SU-DHL-6 (cell line): ENCODE measurements around the gene RBM12.

Source experiments
- H2AFZ ChIP-seq: fragments of 200-600 bp; sonication (generic); 2 replicates; pipeline ENCODE4 v1.6.1; 2014; ENCODE audit warnings: low read depth, mild to moderate bottlenecking, moderate library complexity, mixed read lengths, antibody characterized with exemption, low read length; ENCODE audit not compliant: severe bottlenecking
- H3F3A ChIP-seq: fragments of 200-600 bp; shearing (Covaris generic); 2 replicates; pipeline ENCODE4 v1.6.0; 2016; ENCODE audit warnings: antibody characterized with exemption, mild to moderate bottlenecking; ENCODE audit not compliant: insufficient read depth
- H3K27ac ChIP-seq: fragments of 200-600 bp; sonication (generic); 2 replicates; pipeline ENCODE4 v1.5.1; 2016; ENCODE audit warnings: low read depth, mild to moderate bottlenecking, low read length, moderate library complexity, mixed read lengths
- H3K27me3 ChIP-seq: fragments of 200-600 bp; sonication (generic), shearing (Covaris generic); 2 replicates; pipeline ENCODE4 v1.6.0; 2014; ENCODE audit warnings: mild to moderate bottlenecking, low read length
- H3K36me3 ChIP-seq: fragments of 200-600 bp; sonication (generic); 2 replicates; pipeline ENCODE4 v1.6.1; 2014; ENCODE audit warnings: mild to moderate bottlenecking, low read length, mixed read lengths
- H3K4me2 ChIP-seq: fragments of 300-600, 200-600 bp; shearing (Covaris generic), sonication (generic); 2 replicates; pipeline ENCODE4 v1.6.0; 2014; ENCODE audit warnings: low read length, low read depth, mild to moderate bottlenecking; ENCODE audit not compliant: poor library complexity, severe bottlenecking
- H3K4me3 ChIP-seq: fragments of 200-600 bp; sonication (generic); 2 replicates; pipeline ENCODE4 v1.5.1; 2014; ENCODE audit warnings: antibody characterized with exemption, low read length, mild to moderate bottlenecking, mixed read lengths; ENCODE audit not compliant: insufficient read depth, poor library complexity, severe bottlenecking
- H3K79me2 ChIP-seq: fragments of 200-600 bp; sonication (generic); 2 replicates; pipeline ENCODE4 v1.6.1; 2014; ENCODE audit warnings: mild to moderate bottlenecking, low read length, moderate library complexity; ENCODE audit not compliant: insufficient read depth
- H3K9ac ChIP-seq: fragments of 200-600 bp; sonication (generic); 2 replicates; pipeline ENCODE4 v1.7.0; 2014; ENCODE audit warnings: mild to moderate bottlenecking, low read length
- H3K9me2 ChIP-seq: fragments of 200-600 bp; sonication (generic); replicated peaks from 2 replicates; pipeline ENCODE4 v1.6.1; 2014; ENCODE audit warnings: low read length; ENCODE audit not compliant: insufficient read depth
- H3K9me3 ChIP-seq: fragments of 200-600 bp; sonication (generic); 2 replicates; pipeline ENCODE4 v1.6.1; 2014; ENCODE audit warnings: low read length, mixed read lengths; ENCODE audit not compliant: insufficient read depth
- H4K20me1 ChIP-seq: fragments of 200-600 bp; sonication (generic); 2 replicates; pipeline ENCODE4 v1.6.1; 2014; ENCODE audit warnings: low read depth, mild to moderate bottlenecking, antibody characterized with exemption, low read length, moderate library complexity, mixed read lengths
- CTCF ChIP-seq: fragments of 200-600 bp; sonication (generic); IDR thresholded peaks from one replicate; pipeline ENCODE4 v1.5.1; 2017; ENCODE audit warnings: antibody characterized with exemption, mild to moderate bottlenecking, low read length, moderate library complexity; ENCODE audit not compliant: insufficient read depth, poor library complexity, severe bottlenecking
- EZH2phosphoT487 ChIP-seq: fragments of 200-600 bp; sonication (generic), shearing (Covaris generic); conservative IDR thresholded peaks from 2 replicates; pipeline ENCODE4 v1.6.1; 2018; ENCODE audit warnings: mild to moderate bottlenecking, antibody characterized with exemption, low read length, moderate library complexity, mixed read lengths

The RBM12 gene

GRCh38 chr20:35603695-35604448 lies 60.8 kb downstream of the RBM12 start:
- no peaks in the 10 kb centered on the region for H3F3A ChIP-seq
- H3K4me2 ChIP-seq: no peak overlapping the region
- H2AFZ ChIP-seq: no peak overlapping the region
- H3K27ac ChIP-seq: no peak overlapping the region
- TF ChIP-seq EZH2phosphoT487 (no peak), CTCF (no peak)
- H3K9ac ChIP-seq: no peak overlapping the region
- no peak overlapping the region for H3K4me3 ChIP-seq
- H3K27me3 ChIP-seq: no peaks in the 10 kb centered on the region
- H3K9me2 ChIP-seq: no peaks in the 10 kb centered on the region
- H4K20me1 ChIP-seq: no peaks in the 10 kb centered on the region
- H3K79me2 ChIP-seq: no peaks in the 10 kb centered on the region
- no peaks in the 10 kb centered on the region for H3K36me3 ChIP-seq
- no peaks in the 10 kb centered on the region for H3K9me3 ChIP-seq

- Histone ChIP-seq H3K4me2 (no peak overlapping the region), H3K9me3 (no peaks in the 10 kb centered on the region), H3K36me3 (no peaks in the 10 kb centered on the region), H3K27ac (no peak overlapping the region), H3K79me2 (no peaks in the 10 kb centered on the region), H2AFZ (no peak overlapping the region), H3K4me3 (no peak overlapping the region), H3F3A (no peaks in the 10 kb centered on the region), H3K9ac (no peak overlapping the region), H3K9me2 (no peaks in the 10 kb centered on the region), H3K27me3 (no peaks in the 10 kb centered on the region), H4K20me1 (no peaks in the 10 kb centered on the region)
- TF ChIP-seq EZH2phosphoT487: no peak
- TF ChIP-seq CTCF: no peak
Observed at GRCh38 chr20:35602851-35603495, 61.7 kb downstream of the RBM12 start.

GRCh38 chr20:35601990-35602389 lies 62.7 kb downstream of the RBM12 start:
- Histone ChIP-seq H3K27ac (no peak overlapping the region), H3K9me3 (no peaks in the 10 kb centered on the region), H3K36me3 (no peaks in the 10 kb centered on the region), H3K27me3 (no peaks in the 10 kb centered on the region), H2AFZ (no peak overlapping the region), H3F3A (no peaks in the 10 kb centered on the region), H3K9ac (no peak overlapping the region), H3K4me2 (no peak overlapping the region), H4K20me1 (no peaks in the 10 kb centered on the region), H3K4me3 (no peak overlapping the region), H3K9me2 (no peaks in the 10 kb centered on the region), H3K79me2 (no peaks in the 10 kb centered on the region)
- no peak for TF ChIP-seq EZH2phosphoT487
- no peak for TF ChIP-seq CTCF
